GM13976 (cell line): ENCODE results near the gene TMEM245.

Source experiments
- DNase-seq: peaks from one replicate; pipeline ENCODE4 v3.0.0; 2012; ENCODE audit warnings: low spot score
- CTCF ChIP-seq: IDR thresholded peaks from 2 replicates; pipeline ENCODE4 v1.5.1; 2012; ENCODE audit warnings: borderline replicate concordance, mild to moderate bottlenecking; ENCODE audit not compliant: insufficient read depth; ENCODE audit errors: extremely low read depth, missing control alignments, control extremely low read depth
- in situ Hi-C: fragments of 300-500 bp; cut with MboI; formaldehyde crosslinking; loops from one replicate; pipeline ENCODE4 v1.12.0; 2022; ENCODE audit warnings: low sequenced_read_pairs, mixed read lengths, inconsistent platforms; ENCODE audit not compliant: unreplicated experiment

TMEM245 gene

GRCh38 chr9:109150925-109151545 is 31.3 kb upstream of the TMEM245 start:
- in situ Hi-C loops = no loop called here
- TF ChIP-seq CTCF = no peak

GRCh38 chr9:109149722-109150121 is 30.0 kb upstream of the TMEM245 start:
- in situ Hi-C loops = no loop called here
- TF ChIP-seq CTCF = no peak
- DNase-seq = no peak

More at GRCh38 chr9:109150925-109151545, 31.3 kb upstream of the TMEM245 start:
- no peak for DNase-seq

GRCh38 chr9:109149089-109149488 is 29.3 kb upstream of the TMEM245 start:
- DNase-seq = no peak
- in situ Hi-C loops = no loop called here

GRCh38 chr9:109145051-109145450 is 25.3 kb upstream of the TMEM245 start:
- in situ Hi-C loops = no loop called here
- DNase-seq = no peak
- no peak for TF ChIP-seq CTCF

More at GRCh38 chr9:109149089-109149488, 29.3 kb upstream of the TMEM245 start:
- no peak for TF ChIP-seq CTCF

GRCh38 chr9:109143881-109144562 is 24.3 kb upstream of the TMEM245 start:
- in situ Hi-C loops = no loop called here
- DNase-seq = peak; percentile 61
- TF ChIP-seq CTCF = no peak

GRCh38 chr9:109141375-109141774 is 21.6 kb upstream of the TMEM245 start:
- DNase-seq = no peak
- in situ Hi-C loops = no loop called here
- TF ChIP-seq CTCF = no peak
